ENCODE results near the gene KLF13. TPM values are rescaled to one million over a fixed set of nuclear protein-coding genes. Genes with fewer than 3 reads are reported as not detected.

KLF13 gene
- total and polyA plus RNA-seq, 10 of the 15 experiments (the other 5 are each of a cell fraction or from before 2014, with no cell fraction given), result 20.3 to 109 (median 51.4) TPM

GRCh38 chr15:31352911-31353811 is 26.5 kb downstream of the KLF13 start (continued):
- TF ChIP-seq, protein P1, sequence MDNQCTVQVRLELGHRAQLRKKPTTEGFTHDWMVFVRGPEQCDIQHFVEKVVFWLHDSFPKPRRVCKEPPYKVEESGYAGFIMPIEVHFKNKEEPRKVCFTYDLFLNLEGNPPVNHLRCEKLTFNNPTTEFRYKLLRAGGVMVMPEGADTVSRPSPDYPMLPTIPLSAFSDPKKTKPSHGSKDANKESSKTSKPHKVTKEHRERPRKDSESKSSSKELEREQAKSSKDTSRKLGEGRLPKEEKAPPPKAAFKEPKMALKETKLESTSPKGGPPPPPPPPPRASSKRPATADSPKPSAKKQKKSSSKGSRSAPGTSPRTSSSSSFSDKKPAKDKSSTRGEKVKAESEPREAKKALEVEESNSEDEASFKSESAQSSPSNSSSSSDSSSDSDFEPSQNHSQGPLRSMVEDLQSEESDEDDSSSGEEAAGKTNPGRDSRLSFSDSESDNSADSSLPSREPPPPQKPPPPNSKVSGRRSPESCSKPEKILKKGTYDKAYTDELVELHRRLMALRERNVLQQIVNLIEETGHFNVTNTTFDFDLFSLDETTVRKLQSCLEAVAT (IDR thresholded peaks at IDR 0.05), result peak; percentile 46; the same call in 1 of the 2 replicates
- TF ChIP-seq SIX5 (IDR thresholded peaks at IDR 0.05; ENCODE audit: low read depth, low read length, severe bottlenecking) (no peak), ZNF24 (IDR thresholded peaks at IDR 0.05) (0 out of 2 replicates have a peak, but pooled peaks have one; percentile 40), EED (IDR thresholded peaks at IDR 0.05; ENCODE audit: low read depth) (peak; percentile 86), KAT2A (conservative IDR thresholded peaks at IDR 0.05; ENCODE audit: control insufficient read depth, low read depth, low read length) (no peak), NFYB (IDR thresholded peaks at IDR 0.05; ENCODE audit: insufficient read depth, low read depth, low read length) (no peak), MTA2 (IDR thresholded peaks at IDR 0.05; ENCODE audit: low read depth) (peak; percentile 85), TBL1XR1 (IDR thresholded peaks at IDR 0.05; ENCODE audit: low read depth, low read length) (peak; percentile 60; the same call in 1 of the 2 replicates), ATF2 (IDR thresholded peaks at IDR 0.05; ENCODE audit: low read length) (peak; percentile 48; the same call in 1 of the 2 replicates), MEF2B (IDR thresholded peaks at IDR 0.05; ENCODE audit: partially characterized antibody, poor library complexity, severe bottlenecking) (peak; percentile 90), POLR2A (IDR thresholded peaks at IDR 0.05; ENCODE audit: low read depth, low read length) (peak; percentile 48; the same call in 1 of the 2 replicates), MEF2A (IDR thresholded peaks at IDR 0.05; ENCODE audit: insufficient read depth, low read depth, low read length) (peak; percentile 90), RELA (IDR thresholded peaks at IDR 0.05; ENCODE audit: borderline replicate concordance, partially characterized antibody) (peak; percentile 25), IRF5 (IDR thresholded peaks at IDR 0.05; ENCODE audit: borderline replicate concordance) (no peak), HDGF (IDR thresholded peaks at IDR 0.05) (peak; percentile 58; the same call in 1 of the 2 replicates), RFX5 (IDR thresholded peaks at IDR 0.05; ENCODE audit: low read depth, low read length) (no peak), NFYA (IDR thresholded peaks at IDR 0.05; ENCODE audit: borderline replicate concordance, low read depth, low read length) (no peak), RUNX3 (IDR thresholded peaks at IDR 0.05; ENCODE audit: low read length) (peak; percentile 77), PML (IDR thresholded peaks at IDR 0.05; ENCODE audit: low read length) (no peak), CREB1 (IDR thresholded peaks at IDR 0.05; ENCODE audit: low read depth) (0 out of 2 replicates have a peak, but pooled peaks have one; percentile 24)
- TF ChIP-seq, protein P2, sequence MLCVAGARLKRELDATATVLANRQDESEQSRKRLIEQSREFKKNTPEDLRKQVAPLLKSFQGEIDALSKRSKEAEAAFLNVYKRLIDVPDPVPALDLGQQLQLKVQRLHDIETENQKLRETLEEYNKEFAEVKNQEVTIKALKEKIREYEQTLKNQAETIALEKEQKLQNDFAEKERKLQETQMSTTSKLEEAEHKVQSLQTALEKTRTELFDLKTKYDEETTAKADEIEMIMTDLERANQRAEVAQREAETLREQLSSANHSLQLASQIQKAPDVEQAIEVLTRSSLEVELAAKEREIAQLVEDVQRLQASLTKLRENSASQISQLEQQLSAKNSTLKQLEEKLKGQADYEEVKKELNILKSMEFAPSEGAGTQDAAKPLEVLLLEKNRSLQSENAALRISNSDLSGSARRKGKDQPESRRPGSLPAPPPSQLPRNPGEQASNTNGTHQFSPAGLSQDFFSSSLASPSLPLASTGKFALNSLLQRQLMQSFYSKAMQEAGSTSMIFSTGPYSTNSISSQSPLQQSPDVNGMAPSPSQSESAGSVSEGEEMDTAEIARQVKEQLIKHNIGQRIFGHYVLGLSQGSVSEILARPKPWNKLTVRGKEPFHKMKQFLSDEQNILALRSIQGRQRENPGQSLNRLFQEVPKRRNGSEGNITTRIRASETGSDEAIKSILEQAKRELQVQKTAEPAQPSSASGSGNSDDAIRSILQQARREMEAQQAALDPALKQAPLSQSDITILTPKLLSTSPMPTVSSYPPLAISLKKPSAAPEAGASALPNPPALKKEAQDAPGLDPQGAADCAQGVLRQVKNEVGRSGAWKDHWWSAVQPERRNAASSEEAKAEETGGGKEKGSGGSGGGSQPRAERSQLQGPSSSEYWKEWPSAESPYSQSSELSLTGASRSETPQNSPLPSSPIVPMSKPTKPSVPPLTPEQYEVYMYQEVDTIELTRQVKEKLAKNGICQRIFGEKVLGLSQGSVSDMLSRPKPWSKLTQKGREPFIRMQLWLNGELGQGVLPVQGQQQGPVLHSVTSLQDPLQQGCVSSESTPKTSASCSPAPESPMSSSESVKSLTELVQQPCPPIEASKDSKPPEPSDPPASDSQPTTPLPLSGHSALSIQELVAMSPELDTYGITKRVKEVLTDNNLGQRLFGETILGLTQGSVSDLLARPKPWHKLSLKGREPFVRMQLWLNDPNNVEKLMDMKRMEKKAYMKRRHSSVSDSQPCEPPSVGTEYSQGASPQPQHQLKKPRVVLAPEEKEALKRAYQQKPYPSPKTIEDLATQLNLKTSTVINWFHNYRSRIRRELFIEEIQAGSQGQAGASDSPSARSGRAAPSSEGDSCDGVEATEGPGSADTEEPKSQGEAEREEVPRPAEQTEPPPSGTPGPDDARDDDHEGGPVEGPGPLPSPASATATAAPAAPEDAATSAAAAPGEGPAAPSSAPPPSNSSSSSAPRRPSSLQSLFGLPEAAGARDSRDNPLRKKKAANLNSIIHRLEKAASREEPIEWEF (IDR thresholded peaks at IDR 0.05; ENCODE audit: insufficient replicate concordance, low read depth, low read length), result peak; percentile 81
